MCF 10A (cell line): ENCODE data around the gene CDK10. TPM values are rescaled to one million over a fixed set of nuclear protein-coding genes. Genes with fewer than 3 reads are reported as not detected.

Source experiments
- BruUV-seq: library from RNA; stranded (reverse); fragments of 400-500 nt; replicated peaks from 2 replicates; lab custom pipeline; 2021; lab: Mats Ljungman, UMichigan
- CTCF ChIA-PET: fragments of 300-600 bp; sonication (Branson Sonifier 250); formaldehyde crosslinking; extraction: SDS; loops from one replicate; lab custom pipeline; 2021; ENCODE audit warnings: antibody characterized with exemption, inconsistent platforms; lab: Yijun Ruan, JAX
- POLR2A ChIA-PET: fragments of 300-600, 350-650 bp; sonication (Branson Sonifier 250); formaldehyde crosslinking; extraction: SDS; loops from one replicate; lab custom pipeline; 2020; ENCODE audit warnings: antibody characterized with exemption, inconsistent platforms; lab: Yijun Ruan, JAX
- DNase-seq: peaks from one replicate; pipeline ENCODE4 v3.0.0-alpha.2; 2018; ENCODE audit not compliant: unreplicated experiment
- H3K27ac Mint-ChIP-seq: one replicate; pipeline ENCODE4 v1.8.0; 2022; ENCODE audit warnings: mild to moderate bottlenecking, low read depth, mixed read lengths; ENCODE audit not compliant: unreplicated experiment
- H3K27me3 Mint-ChIP-seq: one replicate; pipeline ENCODE4 v1.8.0; 2022; ENCODE audit warnings: mixed read lengths; ENCODE audit not compliant: insufficient read depth, unreplicated experiment
- H3K36me3 Mint-ChIP-seq: one replicate; pipeline ENCODE4 v1.8.0; 2022; ENCODE audit warnings: mild to moderate bottlenecking, moderate library complexity, mixed read lengths; ENCODE audit not compliant: insufficient read depth, unreplicated experiment
- H3K4me1 Mint-ChIP-seq: one replicate; pipeline ENCODE4 v1.8.0; 2022; ENCODE audit warnings: mixed read lengths; ENCODE audit not compliant: insufficient read depth, unreplicated experiment
- H3K4me3 Mint-ChIP-seq: one replicate; pipeline ENCODE4 v1.8.0; 2022; ENCODE audit warnings: mild to moderate bottlenecking, moderate library complexity, mixed read lengths; ENCODE audit not compliant: unreplicated experiment
- H3K9me3 Mint-ChIP-seq: one replicate; pipeline ENCODE4 v1.8.0; 2022; ENCODE audit warnings: mixed read lengths; ENCODE audit not compliant: unreplicated experiment
- CTCF ChIP-seq: fragments of 200-600 bp; IDR thresholded peaks from one replicate; pipeline ENCODE4 v1.8.0; 2022; ENCODE audit warnings: antibody characterized with exemption, mild to moderate bottlenecking; ENCODE audit not compliant: unreplicated experiment
- intact Hi-C: fragments of 100-400 bp; cut with micrococcal nuclease; formaldehyde crosslinking; loops from 2 replicates; pipeline ENCODE4 v1.14.1; 2022
- total RNA-seq: library from RNA; stranded (reverse); gene quantifications from 2 replicates; pipeline ENCODE4 v1.2.3, GENCODE V29; 2022

Gene CDK10
- total RNA-seq, 1 experiment from 2014 or later, result 83.4 TPM

- intact Hi-C loops, result no loop called here
- CTCF ChIA-PET, result interaction anchor here (0.7 to 1.9 kb wide), 3 partner anchors 8 to 152 kb away, joined by 3 to 7 read pairs (median 4); no protein-coding TSS in a partner anchor
- H3K36me3 Mint-ChIP-seq, result peaks cover 4% of the 10 kb centered on the region
Observed at GRCh38 chr16:89708481-89708931, 22.0 kb downstream of the CDK10 start.

GRCh38 chr16:89709166-89709565, 22.7 kb downstream of the CDK10 start:
- TF ChIP-seq CTCF, result no peak
- Mint-ChIP-seq H3K9me3 (no peaks in the 10 kb centered on the region), H3K4me3 (no peak overlapping the region), H3K4me1 (no peaks in the 10 kb centered on the region), H3K36me3 (peaks cover 10% of the 10 kb centered on the region), H3K27me3 (no peaks in the 10 kb centered on the region), H3K27ac (no peak overlapping the region)
- ChIA-PET CTCF (interaction anchor here (0.6 to 1.9 kb wide), 5 partner anchors 9 to 156 kb away, joined by 3 to 7 read pairs (median 4); no protein-coding TSS in a partner anchor), POLR2A (interaction anchor here (1.1 to 2.3 kb wide), 3 partner anchors 9 to 14 kb away, joined by 3 to 7 read pairs (median 3); no protein-coding TSS in a partner anchor)
- no peak for DNase-seq
- BruUV-seq, result no TSS peak
- intact Hi-C loops, result no loop called here

More at GRCh38 chr16:89708481-89708931, 22.0 kb downstream of the CDK10 start:
- Mint-ChIP-seq H3K4me1 (no peaks in the 10 kb centered on the region), H3K4me3 (no peak overlapping the region), H3K27me3 (no peaks in the 10 kb centered on the region), H3K27ac (no peak overlapping the region), H3K9me3 (no peaks in the 10 kb centered on the region)
- POLR2A ChIA-PET, result interaction anchor here (2.3 kb wide), 1 partner anchor 8 kb away, joined by 7 read pairs; no protein-coding TSS in a partner anchor
- DNase-seq, result no peak
- no TSS peak for BruUV-seq
- no peak for TF ChIP-seq CTCF

- H3K27ac Mint-ChIP-seq, result no peak overlapping the region
- POLR2A ChIA-PET, result interaction anchor here (0.9 to 2.3 kb wide), 5 partner anchors 7 to 15 kb away, joined by 3 to 7 read pairs (median 3); partner anchors contain the start of gene VPS9D1
- intact Hi-C loops, result no loop called here
- BruUV-seq, result no TSS peak
- CTCF ChIA-PET, result interaction anchor here (0.7 to 1.9 kb wide), 4 partner anchors 10 to 150 kb away, joined by 3 to 7 read pairs (median 4); no protein-coding TSS in a partner anchor
- H3K4me1 Mint-ChIP-seq, result no peaks in the 10 kb centered on the region
- H3K9me3 Mint-ChIP-seq, result no peaks in the 10 kb centered on the region
- no peak for DNase-seq
- H3K36me3 Mint-ChIP-seq, result peaks cover 17% of the 10 kb centered on the region
- TF ChIP-seq CTCF, result no peak
- no peak overlapping the region for H3K4me3 Mint-ChIP-seq
- no peaks in the 10 kb centered on the region for H3K27me3 Mint-ChIP-seq
Observed at GRCh38 chr16:89709716-89710432, 23.4 kb downstream of the CDK10 start.
